Liver (tissue), 9 donors: Measurements from ENCODE around the gene SPTLC1. TPM values are rescaled to one million over a fixed set of nuclear protein-coding genes. Genes with fewer than 3 reads are reported as not detected.

Experiments used
- DNase-seq: peaks from one replicate; pipeline ENCODE4 v3.0.0-alpha.2; 2017; ENCODE audit warnings: low spot score
- H3K27ac ChIP-seq, 2 donors: one replicate each; pipeline ENCODE4 v1.7.0; 2013; ENCODE audit warnings: inconsistent platforms in 2 of 2, low read length in 2 of 2, control low read depth in 1 of 2, low read depth in 1 of 2, mild to moderate bottlenecking in 1 of 2
- H3K27me3 ChIP-seq, 4 donors: one replicate each; pipeline versions ENCODE4 v1.6.1 to v1.7.0; 2013; ENCODE audit warnings: low read length in 3 of 4, inconsistent platforms in 1 of 4, mild to moderate bottlenecking in 1 of 4, moderate library complexity in 1 of 4; ENCODE audit not compliant: control insufficient read depth in 4 of 4, insufficient read depth in 4 of 4
- H3K36me3 ChIP-seq, 4 donors: one replicate each; pipeline versions ENCODE4 v1.6.1 to v1.7.0; 2013; ENCODE audit warnings: low read length in 3 of 4, mild to moderate bottlenecking in 3 of 4, low read depth in 1 of 4, moderate library complexity in 1 of 4; ENCODE audit not compliant: control insufficient read depth in 4 of 4, insufficient read depth in 3 of 4
- H3K4me1 ChIP-seq, 4 donors: one replicate each; pipeline versions ENCODE4 v1.6.1 to v1.7.0; 2013; ENCODE audit warnings: low read length in 3 of 4, mild to moderate bottlenecking in 3 of 4, moderate library complexity in 1 of 4; ENCODE audit not compliant: control insufficient read depth in 4 of 4, insufficient read depth in 4 of 4
- H3K4me3 ChIP-seq, 3 donors: one replicate each; pipeline versions ENCODE4 v1.6.1 to v1.7.0; 2013; ENCODE audit warnings: low read length in 3 of 3, control low read depth in 1 of 3, low read depth in 1 of 3, mild to moderate bottlenecking in 1 of 3
- H3K9ac ChIP-seq, 2 donors: one replicate each; pipeline ENCODE4 v1.7.0; 2013; ENCODE audit warnings: low read length in 2 of 2, mild to moderate bottlenecking in 2 of 2, moderate library complexity in 2 of 2, control low read depth in 1 of 2, low read depth in 1 of 2
- H3K9me3 ChIP-seq, 4 donors: one replicate each; pipeline versions ENCODE4 v1.6.1 to v1.7.0; 2013; ENCODE audit warnings: low read length in 3 of 4; ENCODE audit not compliant: control insufficient read depth in 4 of 4
- EGR1 ChIP-seq, 2 donors: IDR thresholded peaks; 2 replicates each; pipeline ENCODE4 v1.6.1; 2016 to 2018; ENCODE audit warnings: antibody characterized with exemption in 2 of 2, low read depth in 2 of 2
- FOXA1 ChIP-seq: IDR thresholded peaks from 2 replicates; pipeline ENCODE4 v1.6.1; 2016; ENCODE audit warnings: antibody characterized with exemption
- GABPA ChIP-seq, 2 donors: IDR thresholded peaks in 1 of 2; conservative IDR thresholded peaks in 1 of 2; 2 replicates each; pipeline ENCODE4 v1.6.1; 2016; ENCODE audit warnings: antibody characterized with exemption in 2 of 2, mild to moderate bottlenecking in 1 of 2, moderate library complexity in 1 of 2
- HNF4A ChIP-seq, 2 donors: conservative IDR thresholded peaks; 2 replicates each; pipeline ENCODE4 v1.6.1; 2016; ENCODE audit warnings: antibody characterized with exemption in 2 of 2, mild to moderate bottlenecking in 2 of 2
- HNF4G ChIP-seq: IDR thresholded peaks from 2 replicates; pipeline ENCODE4 v1.6.1; 2016; ENCODE audit warnings: antibody characterized with exemption
- JUND ChIP-seq, 2 donors: IDR thresholded peaks; 2 replicates each; pipeline ENCODE4 v1.6.1; 2016; ENCODE audit warnings: antibody characterized with exemption in 2 of 2
- NR2F2 ChIP-seq: IDR thresholded peaks from 2 replicates; pipeline ENCODE4 v1.6.1; 2016; ENCODE audit warnings: antibody characterized with exemption
- RAD21 ChIP-seq, 2 donors: IDR thresholded peaks; 2 replicates each; pipeline ENCODE4 v1.6.1; 2016; ENCODE audit warnings: antibody characterized with exemption in 2 of 2, mild to moderate bottlenecking in 2 of 2
- RXRA ChIP-seq, 2 donors: IDR thresholded peaks; 2 replicates each; pipeline ENCODE4 v1.6.1; 2017 to 2018; ENCODE audit warnings: antibody characterized with exemption in 2 of 2, mild to moderate bottlenecking in 1 of 2
- SP1 ChIP-seq: IDR thresholded peaks from 2 replicates; pipeline ENCODE4 v1.6.1; 2018; ENCODE audit warnings: antibody characterized with exemption, mild to moderate bottlenecking
- TAF1 ChIP-seq: conservative IDR thresholded peaks from 2 replicates; pipeline ENCODE4 v1.6.1; 2016; ENCODE audit warnings: antibody characterized with exemption, mild to moderate bottlenecking
- YY1 ChIP-seq: IDR thresholded peaks from 2 replicates; pipeline ENCODE4 v1.6.1; 2016; ENCODE audit warnings: antibody characterized with exemption, mild to moderate bottlenecking
- WGBS: extraction: QIAGEN DNeasy Blood & Tissue Kit; methylation state at CpG from one replicate; pipeline ENCODE4 v1.1.7; 2013; 5-methylcytosine and 5-hydroxymethylcytosine counted together
- polyA plus RNA-seq, 2 donors: library from polyadenylated mRNA; stranded (reverse) in 1 of 2; unstranded in 1 of 2; fragments of 200-250 nt in 1 of 2; fragments of >200 nt in 1 of 2; fragmentation: Nextera tagmentation in 1 of 2; extraction: Ambion mirVana in 1 of 2; gene quantifications; one replicate each; pipeline versions ENCODE4 v1.2.1 to v1.2.3, GENCODE V29; 2013 to 2015
- total RNA-seq, 2 donors: library from RNA; depleted of rRNA; stranded (reverse); fragments of >200 nt; gene quantifications; one replicate each; pipeline ENCODE4 v1.2.3, GENCODE V29; 2014
- TF ChIP-seq, protein P1 (sequence below): IDR thresholded peaks from 2 replicates; pipeline ENCODE4 v1.6.1; 2016; ENCODE audit warnings: antibody characterized with exemption, mild to moderate bottlenecking
- TF ChIP-seq, protein P2 (sequence below): IDR thresholded peaks from 2 replicates; pipeline ENCODE4 v1.6.1; 2016; ENCODE audit warnings: antibody characterized with exemption
- TF ChIP-seq, protein P3 (sequence below): IDR thresholded peaks from 2 replicates; pipeline ENCODE4 v1.6.1; 2016; ENCODE audit warnings: antibody characterized with exemption
- TF ChIP-seq, protein P4 (sequence below): IDR thresholded peaks from 2 replicates; pipeline ENCODE4 v1.6.1; 2016; ENCODE audit warnings: antibody characterized with exemption
- donor health status: healthy.
- donor health status: healthy.
- donor health status: healthy.
- donor health status: healthy.
- donor health status: healthy.

The SPTLC1 gene
- total and polyA plus RNA-seq, 4 donors = 9.9 to 38.0 (median 19.8) TPM

DNA sequence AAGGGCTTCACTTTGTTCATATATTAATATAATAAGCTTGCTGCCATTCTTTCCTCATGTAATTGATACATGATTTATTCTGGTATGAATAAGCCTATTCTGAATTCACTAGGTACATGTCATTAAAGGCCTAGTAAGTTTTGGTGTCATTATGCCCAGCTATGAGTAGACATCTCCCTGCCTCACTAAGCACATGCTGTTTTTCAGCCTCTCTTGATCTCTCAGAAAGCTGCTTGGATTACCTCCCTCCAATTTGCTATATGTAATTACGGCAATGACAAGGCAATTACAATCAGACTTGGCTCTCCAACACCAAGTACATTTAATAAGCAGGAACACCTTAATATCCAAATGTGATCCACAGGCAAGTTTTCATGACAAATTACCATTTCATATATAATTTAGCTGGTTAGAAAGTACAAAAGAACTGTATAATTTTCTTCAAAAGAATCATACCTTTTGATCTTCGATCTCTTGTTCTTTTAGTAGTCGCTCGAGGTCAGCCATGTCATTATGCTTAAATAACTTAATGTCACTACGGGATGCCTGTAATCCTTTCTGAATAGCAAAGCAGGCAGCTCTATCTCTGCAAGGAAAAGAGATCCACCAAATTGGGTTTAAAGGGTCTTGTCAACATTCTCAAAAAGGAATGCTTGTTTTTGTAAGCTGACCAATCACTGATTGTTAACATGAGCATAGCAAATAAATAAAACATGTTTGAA, 56.3 kb downstream of the SPTLC1 start (continued):
- TF ChIP-seq, protein P1, sequence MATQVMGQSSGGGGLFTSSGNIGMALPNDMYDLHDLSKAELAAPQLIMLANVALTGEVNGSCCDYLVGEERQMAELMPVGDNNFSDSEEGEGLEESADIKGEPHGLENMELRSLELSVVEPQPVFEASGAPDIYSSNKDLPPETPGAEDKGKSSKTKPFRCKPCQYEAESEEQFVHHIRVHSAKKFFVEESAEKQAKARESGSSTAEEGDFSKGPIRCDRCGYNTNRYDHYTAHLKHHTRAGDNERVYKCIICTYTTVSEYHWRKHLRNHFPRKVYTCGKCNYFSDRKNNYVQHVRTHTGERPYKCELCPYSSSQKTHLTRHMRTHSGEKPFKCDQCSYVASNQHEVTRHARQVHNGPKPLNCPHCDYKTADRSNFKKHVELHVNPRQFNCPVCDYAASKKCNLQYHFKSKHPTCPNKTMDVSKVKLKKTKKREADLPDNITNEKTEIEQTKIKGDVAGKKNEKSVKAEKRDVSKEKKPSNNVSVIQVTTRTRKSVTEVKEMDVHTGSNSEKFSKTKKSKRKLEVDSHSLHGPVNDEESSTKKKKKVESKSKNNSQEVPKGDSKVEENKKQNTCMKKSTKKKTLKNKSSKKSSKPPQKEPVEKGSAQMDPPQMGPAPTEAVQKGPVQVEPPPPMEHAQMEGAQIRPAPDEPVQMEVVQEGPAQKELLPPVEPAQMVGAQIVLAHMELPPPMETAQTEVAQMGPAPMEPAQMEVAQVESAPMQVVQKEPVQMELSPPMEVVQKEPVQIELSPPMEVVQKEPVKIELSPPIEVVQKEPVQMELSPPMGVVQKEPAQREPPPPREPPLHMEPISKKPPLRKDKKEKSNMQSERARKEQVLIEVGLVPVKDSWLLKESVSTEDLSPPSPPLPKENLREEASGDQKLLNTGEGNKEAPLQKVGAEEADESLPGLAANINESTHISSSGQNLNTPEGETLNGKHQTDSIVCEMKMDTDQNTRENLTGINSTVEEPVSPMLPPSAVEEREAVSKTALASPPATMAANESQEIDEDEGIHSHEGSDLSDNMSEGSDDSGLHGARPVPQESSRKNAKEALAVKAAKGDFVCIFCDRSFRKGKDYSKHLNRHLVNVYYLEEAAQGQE = no peak
- no peak for TF ChIP-seq RAD21 (IDR thresholded peaks at IDR 0.05)
- TF ChIP-seq JUND (IDR thresholded peaks at IDR 0.05) = no peak
- TF ChIP-seq TAF1 = no peak
- no peak for TF ChIP-seq EGR1 (IDR thresholded peaks at IDR 0.05; ENCODE audit: low read depth in 2 of 2)

DNA sequence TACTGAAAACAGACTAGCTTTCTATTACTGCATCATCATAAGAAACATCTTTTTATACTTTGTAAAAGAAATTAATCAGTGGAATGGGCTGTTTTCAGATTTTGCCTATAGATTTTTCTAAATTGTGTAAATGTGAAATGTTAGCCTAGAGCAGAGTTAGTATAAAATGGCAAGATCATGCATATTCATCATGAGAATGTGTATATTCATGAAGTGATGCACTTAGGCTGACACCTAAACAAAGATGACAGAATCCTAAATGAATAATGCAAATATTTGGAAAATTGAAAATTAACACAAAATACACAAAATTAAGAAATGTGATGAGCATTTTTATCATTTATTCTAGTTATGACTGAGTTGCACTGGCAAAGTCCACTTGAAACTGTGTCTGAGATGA, 57.2 kb downstream of the SPTLC1 start:
- H3K4me3 ChIP-seq = no peak overlapping the region
- H3K9me3 ChIP-seq = peaks cover 0 to 8% (median 1%) of the 10 kb centered on the region in 4 donors
- H3K36me3 ChIP-seq = peaks cover 4 to 25% (median 21%) of the 10 kb centered on the region in 4 donors
- H3K27ac ChIP-seq = no peak overlapping the region
- H3K9ac ChIP-seq = no peak overlapping the region
- TF ChIP-seq, protein P2, sequence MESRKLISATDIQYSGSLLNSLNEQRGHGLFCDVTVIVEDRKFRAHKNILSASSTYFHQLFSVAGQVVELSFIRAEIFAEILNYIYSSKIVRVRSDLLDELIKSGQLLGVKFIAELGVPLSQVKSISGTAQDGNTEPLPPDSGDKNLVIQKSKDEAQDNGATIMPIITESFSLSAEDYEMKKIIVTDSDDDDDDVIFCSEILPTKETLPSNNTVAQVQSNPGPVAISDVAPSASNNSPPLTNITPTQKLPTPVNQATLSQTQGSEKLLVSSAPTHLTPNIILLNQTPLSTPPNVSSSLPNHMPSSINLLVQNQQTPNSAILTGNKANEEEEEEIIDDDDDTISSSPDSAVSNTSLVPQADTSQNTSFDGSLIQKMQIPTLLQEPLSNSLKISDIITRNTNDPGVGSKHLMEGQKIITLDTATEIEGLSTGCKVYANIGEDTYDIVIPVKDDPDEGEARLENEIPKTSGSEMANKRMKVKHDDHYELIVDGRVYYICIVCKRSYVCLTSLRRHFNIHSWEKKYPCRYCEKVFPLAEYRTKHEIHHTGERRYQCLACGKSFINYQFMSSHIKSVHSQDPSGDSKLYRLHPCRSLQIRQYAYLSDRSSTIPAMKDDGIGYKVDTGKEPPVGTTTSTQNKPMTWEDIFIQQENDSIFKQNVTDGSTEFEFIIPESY = no peak
- TF ChIP-seq HNF4G (no peak), YY1 (no peak), FOXA1 (no peak), JUND (IDR thresholded peaks at IDR 0.05) (no peak), RXRA (IDR thresholded peaks at IDR 0.05) (no peak), GABPA (IDR thresholded peaks at IDR 0.05 in 1 of 2, conservative IDR thresholded peaks at IDR 0.05 in 1 of 2) (no peak)
- TF ChIP-seq, protein P3, sequence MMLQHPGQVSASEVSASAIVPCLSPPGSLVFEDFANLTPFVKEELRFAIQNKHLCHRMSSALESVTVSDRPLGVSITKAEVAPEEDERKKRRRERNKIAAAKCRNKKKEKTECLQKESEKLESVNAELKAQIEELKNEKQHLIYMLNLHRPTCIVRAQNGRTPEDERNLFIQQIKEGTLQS = no peak
- H3K4me1 ChIP-seq = no peaks in the 10 kb centered on the region
- H3K27me3 ChIP-seq = no peaks in the 10 kb centered on the region
- no peak for DNase-seq

DNA sequence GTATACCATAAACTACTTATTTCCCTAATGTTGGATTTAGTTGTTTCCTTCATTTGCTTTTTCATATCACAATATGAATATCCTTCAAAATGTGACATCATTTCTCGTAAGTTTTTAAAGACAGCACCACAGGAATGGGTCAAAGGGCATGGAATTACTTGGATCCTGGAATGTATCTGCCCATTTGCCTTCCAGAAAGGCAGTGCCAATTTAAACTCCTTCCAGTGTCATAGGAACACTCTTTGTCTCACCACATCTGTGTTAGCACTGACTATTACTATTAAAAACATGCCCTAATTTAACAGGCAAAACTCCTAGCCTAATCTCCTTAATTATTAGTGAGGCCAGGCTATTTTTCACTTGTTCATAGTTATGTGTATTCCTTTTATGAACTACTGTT, 58.0 kb downstream of the SPTLC1 start:
- WGBS = 97% methylated on average over 1 of the region's 1 CpG

More for the DNA sequence above, 58.0 kb downstream of the SPTLC1 start:
- H3K27me3 ChIP-seq = no peaks in the 10 kb centered on the region
- H3K4me1 ChIP-seq = no peaks in the 10 kb centered on the region
- peaks cover 0 to 8% (median 1%) of the 10 kb centered on the region in 4 donors for H3K9me3 ChIP-seq
- no peak for DNase-seq
- H3K36me3 ChIP-seq = peaks cover 4 to 22% (median 20%) of the 10 kb centered on the region in 4 donors
- no peak overlapping the region for H3K4me3 ChIP-seq
- H3K27ac ChIP-seq = no peak overlapping the region
- TF ChIP-seq, protein P4, sequence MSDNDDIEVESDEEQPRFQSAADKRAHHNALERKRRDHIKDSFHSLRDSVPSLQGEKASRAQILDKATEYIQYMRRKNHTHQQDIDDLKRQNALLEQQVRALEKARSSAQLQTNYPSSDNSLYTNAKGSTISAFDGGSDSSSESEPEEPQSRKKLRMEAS = no peak
- TF ChIP-seq JUND (IDR thresholded peaks at IDR 0.05) (no peak), RXRA (IDR thresholded peaks at IDR 0.05) (no peak), FOXA1 (no peak), HNF4G (no peak), SP1 (no peak), EGR1 (IDR thresholded peaks at IDR 0.05; ENCODE audit: low read depth in 2 of 2) (no peak), NR2F2 (no peak), GABPA (IDR thresholded peaks at IDR 0.05 in 1 of 2, conservative IDR thresholded peaks at IDR 0.05 in 1 of 2) (no peak), TAF1 (no peak), HNF4A (conservative IDR thresholded peaks at IDR 0.05) (no peak)
- TF ChIP-seq, protein P2 = no peak
- TF ChIP-seq, protein P3 = no peak
- no peak overlapping the region for H3K9ac ChIP-seq
